ENCODE results near the gene MRPL21.

Gene MRPL21

GRCh38 chr11:68934666-68935065 is 31.0 kb upstream of the MRPL21 start:
- no peak for DNase-seq

GRCh38 chr11:68934321-68934645 is 30.7 kb upstream of the MRPL21 start:
- DNase-seq = no peak

- DNase-seq = no peak
Measured at GRCh38 chr11:68933605-68934320, 30.1 kb upstream of the MRPL21 start.

- DNase-seq = no peak
Measured at GRCh38 chr11:68932933-68933577, 29.4 kb upstream of the MRPL21 start.

- DNase-seq = no peak
Measured at GRCh38 chr11:68932358-68932757, 28.7 kb upstream of the MRPL21 start.

GRCh38 chr11:68931911-68932310 is 28.3 kb upstream of the MRPL21 start:
- no peak for DNase-seq

- DNase-seq = no peak
Measured at GRCh38 chr11:68930991-68931855, 27.6 kb upstream of the MRPL21 start.

GRCh38 chr11:68929706-68930570 is 26.3 kb upstream of the MRPL21 start:
- DNase-seq = no peak

- no peak for DNase-seq
Measured at GRCh38 chr11:68929135-68929534, 25.5 kb upstream of the MRPL21 start.

GRCh38 chr11:68928136-68928880 is 24.7 kb upstream of the MRPL21 start:
- DNase-seq = no peak

- no peak for DNase-seq
Measured at GRCh38 chr11:68927280-68928135, 23.9 kb upstream of the MRPL21 start.

- no peak for DNase-seq
Measured at GRCh38 chr11:68925611-68926010, 22.0 kb upstream of the MRPL21 start.

- DNase-seq = no peak
Measured at GRCh38 chr11:68924073-68924925, 20.7 kb upstream of the MRPL21 start.

GRCh38 chr11:68923614-68924013 is 20.0 kb upstream of the MRPL21 start:
- no peak for DNase-seq

- DNase-seq = no peak
Measured at GRCh38 chr11:68916439-68916838, 12.8 kb upstream of the MRPL21 start.

- DNase-seq = no peak
Measured at GRCh38 chr11:68914761-68915160, 11.1 kb upstream of the MRPL21 start.

GRCh38 chr11:68913188-68913587 is 9.6 kb upstream of the MRPL21 start:
- no peak for DNase-seq

- DNase-seq = no peak
Measured at GRCh38 chr11:68912254-68912653, 8.6 kb upstream of the MRPL21 start.

GRCh38 chr11:68911731-68912130 is 8.1 kb upstream of the MRPL21 start:
- no peak for DNase-seq

GRCh38 chr11:68910965-68911364 is 7.3 kb upstream of the MRPL21 start:
- DNase-seq = no peak

Measured in GDM1 (cell line).